GM20431 (cell line): Measurements from ENCODE around the gene DCAF5.
"Not testable (repeated sequence)": the region's sequence is repeated elsewhere in the genome, so short reads cannot be mapped to it uniquely, and the experiment has no call there.

ENCODE experiments used
- in situ Hi-C: fragments of 300-500 bp; cut with MseI, MboI; formaldehyde crosslinking; loops from one replicate; pipeline ENCODE4 v1.15.0; 2020; ENCODE audit warnings: low sequenced_read_pairs; ENCODE audit not compliant: unreplicated experiment

DCAF5 gene

GRCh38 chr14:69079188-69079742 lies 73.7 kb downstream of the DCAF5 start:
- in situ Hi-C loops, result loop anchor here (25.0 kb wide), 1 partner anchor 167 kb away; no protein-coding TSS in a partner anchor

GRCh38 chr14:69077841-69078240 lies 75.1 kb downstream of the DCAF5 start:
- in situ Hi-C loops, result loop anchor here (25.0 kb wide), 1 partner anchor 166 kb away; no protein-coding TSS in a partner anchor

GRCh38 chr14:69077185-69077584 lies 75.7 kb downstream of the DCAF5 start:
- in situ Hi-C loops, result loop anchor here (25.0 kb wide), 1 partner anchor 165 kb away; no protein-coding TSS in a partner anchor

GRCh38 chr14:69076341-69076740 lies 76.6 kb downstream of the DCAF5 start:
- in situ Hi-C loops, result loop anchor here (25.0 kb wide), 1 partner anchor 164 kb away; no protein-coding TSS in a partner anchor

- in situ Hi-C loops, result no loop called here
Observed at GRCh38 chr14:69073915-69074314, 79.0 kb downstream of the DCAF5 start.

DNA sequence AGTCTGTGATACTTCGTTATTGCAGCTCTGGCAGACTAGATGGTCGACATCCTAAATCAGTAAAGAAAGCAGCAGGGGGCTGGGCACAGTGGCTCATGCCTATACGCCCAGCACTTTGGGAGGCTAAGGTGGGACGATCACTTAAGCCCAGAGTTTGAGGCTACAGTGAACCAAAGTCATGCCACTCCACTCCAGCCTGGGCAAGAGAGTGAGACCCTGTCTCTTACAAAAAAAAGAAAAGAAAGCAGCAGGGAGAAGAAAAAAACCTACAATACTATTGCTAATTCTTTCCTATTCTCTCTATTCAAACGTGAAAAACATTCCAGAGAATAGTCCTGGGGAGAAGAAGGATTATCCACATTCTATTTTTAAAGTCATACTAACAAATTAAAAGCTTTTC lies 79.5 kb downstream of the DCAF5 start:
- in situ Hi-C loops, result no loop called here

GRCh38 chr14:69072584-69072983 lies 80.3 kb downstream of the DCAF5 start:
- in situ Hi-C loops, result no loop called here

DNA sequence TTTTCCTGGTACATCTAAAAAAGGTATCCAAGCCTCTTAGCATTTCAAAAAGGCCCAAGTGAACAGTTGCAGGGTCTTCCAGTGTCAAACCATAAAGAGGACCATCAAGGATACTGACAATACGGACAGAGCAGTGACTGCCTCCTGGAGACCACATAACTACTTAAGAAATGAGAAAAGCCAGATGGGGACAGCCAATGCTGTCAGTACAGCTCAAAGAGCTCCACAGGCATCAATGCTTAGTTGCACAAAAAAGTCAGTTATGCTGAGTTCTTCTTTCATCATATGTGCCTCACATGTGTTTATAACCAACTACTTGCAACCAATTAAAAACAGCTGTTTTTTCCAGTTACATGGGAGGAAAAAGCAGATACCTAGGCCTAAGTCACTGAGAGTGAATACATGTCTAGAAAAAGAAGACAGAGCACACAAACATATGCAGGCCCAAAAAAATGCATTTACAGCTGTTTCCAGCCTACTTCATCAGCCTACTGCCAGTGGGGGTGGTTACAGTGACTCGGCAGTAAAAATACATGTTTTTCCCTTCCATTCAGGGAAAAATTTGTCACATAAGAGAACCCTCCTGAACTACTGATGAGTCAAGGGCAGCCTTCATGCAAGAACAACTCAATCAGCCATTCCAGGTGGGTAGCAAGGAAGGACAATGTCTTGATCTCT lies 84.0 kb downstream of the DCAF5 start:
- in situ Hi-C loops, result no loop called here

DNA sequence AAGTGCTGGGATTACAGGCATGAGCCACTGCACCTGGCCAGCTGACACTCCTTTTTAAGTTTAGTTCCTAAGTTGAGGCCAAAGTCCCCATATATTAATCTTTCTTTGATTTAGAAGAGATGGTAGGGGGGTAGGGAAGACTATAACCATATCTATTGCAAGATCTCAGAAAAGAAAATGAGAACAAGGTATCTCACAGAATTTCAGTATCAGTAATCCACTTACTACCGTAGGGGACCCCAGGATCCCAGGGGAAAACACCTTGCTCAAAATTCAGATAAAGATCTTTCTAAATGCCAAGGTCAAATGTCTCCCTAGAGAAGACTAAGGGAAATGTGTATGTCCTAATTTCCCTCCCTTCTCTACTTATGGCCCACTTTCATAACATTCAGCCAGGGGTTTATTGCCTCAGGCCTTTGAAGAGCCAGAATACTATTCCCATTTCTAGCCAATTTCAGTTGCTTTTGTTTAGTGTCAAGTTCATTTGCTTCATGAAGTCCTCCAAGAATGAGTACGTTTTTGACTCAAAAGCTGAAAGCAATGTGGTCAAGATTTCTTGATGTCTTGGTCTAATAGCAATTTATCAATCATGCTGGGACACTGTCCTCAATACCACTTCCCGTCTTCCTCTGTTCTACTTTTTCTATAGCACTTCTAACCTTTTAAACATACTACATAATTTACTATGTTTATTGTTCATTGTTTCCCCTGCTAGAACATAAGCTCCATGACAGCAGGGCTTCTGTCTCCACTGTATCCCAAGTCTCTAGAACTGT lies 86.3 kb downstream of the DCAF5 start:
- in situ Hi-C loops, result no loop called here

GRCh38 chr14:69065934-69066333 lies 87.0 kb downstream of the DCAF5 start:
- in situ Hi-C loops, result not testable (repeated sequence)

DNA sequence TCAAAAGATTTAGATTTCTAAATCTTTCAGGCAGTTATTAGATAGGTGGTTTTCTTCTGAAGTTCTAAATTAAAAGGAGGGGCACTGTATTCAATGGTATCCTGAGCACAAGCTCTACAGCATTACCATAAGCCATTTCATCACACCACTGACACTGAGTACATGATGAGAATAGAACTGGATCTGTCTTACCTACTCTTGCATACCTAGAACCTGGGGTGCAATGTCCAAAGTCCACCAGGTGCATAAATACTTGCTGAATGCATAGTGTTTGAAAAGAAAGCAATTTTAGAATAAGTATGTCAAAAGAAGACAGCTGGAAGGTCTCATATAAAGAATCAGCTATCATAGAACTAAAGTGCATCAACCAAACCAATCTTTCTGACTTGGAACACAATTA lies 88.3 kb downstream of the DCAF5 start:
- in situ Hi-C loops, result no loop called here

DNA sequence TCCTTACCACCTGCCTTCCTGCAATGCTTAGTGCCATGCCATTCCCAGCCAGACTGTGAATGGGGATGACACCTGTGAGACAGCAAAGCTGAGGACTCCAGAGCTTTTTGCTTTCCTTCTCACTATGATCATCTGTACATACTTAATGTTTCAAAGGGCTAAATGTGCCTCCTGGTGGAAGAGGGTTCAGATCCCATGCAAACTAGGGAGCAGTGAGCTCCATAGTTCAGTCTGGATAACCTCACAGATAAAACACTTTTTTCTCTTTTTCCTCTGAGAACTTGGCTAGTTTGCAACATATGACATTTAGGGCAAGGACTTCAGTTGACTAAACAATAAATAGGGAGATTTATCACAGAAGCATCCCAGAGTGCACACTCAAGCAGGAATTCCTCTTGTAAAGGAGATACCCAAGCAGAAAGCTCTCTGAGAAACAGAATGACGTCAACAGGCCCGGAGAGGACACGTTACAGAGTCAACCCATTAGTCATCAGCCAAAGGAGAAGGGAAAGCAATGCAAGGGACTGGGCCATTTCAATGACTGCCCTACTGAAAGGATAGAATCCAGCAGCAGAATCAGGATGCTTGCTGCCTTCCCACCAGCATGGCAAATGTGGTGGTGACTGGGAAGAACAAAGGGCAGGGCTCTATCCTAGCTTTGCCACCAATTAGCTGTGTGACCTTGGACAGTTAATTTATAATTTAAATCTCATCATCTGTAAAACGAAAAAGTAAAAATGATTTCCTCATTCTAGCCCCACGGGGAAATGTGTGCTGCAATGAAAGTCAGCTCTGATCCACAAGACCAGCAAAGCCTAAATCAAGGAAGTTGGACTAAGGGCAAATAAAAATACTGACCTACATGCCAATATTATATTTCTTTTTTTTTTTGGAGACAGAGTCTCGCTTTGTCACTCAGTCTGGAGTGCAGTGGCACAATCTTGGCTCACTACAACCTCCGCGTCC lies 93.0 kb downstream of the DCAF5 start:
- in situ Hi-C loops, result no loop called here

DNA sequence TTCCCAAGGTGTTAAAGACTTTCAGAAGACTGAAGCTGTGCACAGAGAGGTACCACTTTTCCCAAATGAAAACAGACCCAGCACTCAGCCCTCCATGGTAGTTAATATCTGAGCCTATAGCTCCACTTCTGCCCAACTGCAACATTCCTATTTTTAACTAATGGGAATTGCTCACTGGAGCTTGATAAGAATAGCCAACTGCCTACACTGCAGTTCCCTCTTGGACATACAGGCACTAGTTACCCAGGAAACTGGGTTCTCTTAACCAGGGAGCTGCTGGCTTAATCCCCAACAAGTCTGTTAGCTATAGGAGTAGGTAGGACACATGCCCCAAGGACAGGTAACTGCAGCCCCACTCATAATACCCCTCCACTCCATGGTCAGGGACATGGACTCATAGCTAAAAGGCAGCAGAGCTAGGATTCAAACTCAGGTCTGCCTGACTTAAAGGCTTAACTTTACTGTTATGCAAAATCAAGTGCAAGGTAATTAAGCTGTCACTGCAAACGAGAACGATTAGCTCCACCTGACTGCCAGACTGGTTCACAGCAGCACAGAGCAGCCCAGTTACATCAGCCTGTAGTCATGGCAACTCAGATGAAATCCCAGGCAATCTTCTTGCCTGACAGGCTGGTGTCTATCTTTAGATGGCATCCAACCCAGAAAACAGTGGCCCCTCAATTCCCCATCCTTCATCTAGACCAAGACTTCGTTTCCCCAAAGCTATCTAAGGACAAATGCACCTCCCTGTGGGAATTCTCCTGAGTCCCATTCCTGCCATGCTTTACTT lies 96.7 kb downstream of the DCAF5 start:
- in situ Hi-C loops, result no loop called here

- in situ Hi-C loops, result no loop called here
Observed at GRCh38 chr14:69055125-69055524, 97.8 kb downstream of the DCAF5 start.

DNA sequence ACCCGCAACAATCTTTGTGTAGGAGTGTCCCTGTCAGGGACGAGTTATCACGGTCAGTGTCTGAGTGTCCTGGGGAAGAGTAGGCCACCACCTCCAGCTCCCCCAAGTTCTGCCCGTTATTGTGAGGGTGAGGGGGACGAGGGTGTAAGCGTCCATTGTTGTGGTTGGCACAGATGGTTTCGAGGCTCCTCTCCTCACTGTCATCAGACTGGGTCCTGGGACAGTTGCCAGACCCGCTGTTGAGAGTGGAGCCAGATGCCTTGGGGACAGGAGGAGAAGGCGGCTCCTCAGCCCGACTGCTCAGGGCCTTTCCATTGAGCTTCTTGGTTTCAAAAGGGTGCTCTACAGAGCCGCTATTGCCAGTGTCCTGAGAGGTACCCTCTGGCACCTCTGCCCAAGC lies 98.9 kb downstream of the DCAF5 start:
- in situ Hi-C loops, result no loop called here

DNA sequence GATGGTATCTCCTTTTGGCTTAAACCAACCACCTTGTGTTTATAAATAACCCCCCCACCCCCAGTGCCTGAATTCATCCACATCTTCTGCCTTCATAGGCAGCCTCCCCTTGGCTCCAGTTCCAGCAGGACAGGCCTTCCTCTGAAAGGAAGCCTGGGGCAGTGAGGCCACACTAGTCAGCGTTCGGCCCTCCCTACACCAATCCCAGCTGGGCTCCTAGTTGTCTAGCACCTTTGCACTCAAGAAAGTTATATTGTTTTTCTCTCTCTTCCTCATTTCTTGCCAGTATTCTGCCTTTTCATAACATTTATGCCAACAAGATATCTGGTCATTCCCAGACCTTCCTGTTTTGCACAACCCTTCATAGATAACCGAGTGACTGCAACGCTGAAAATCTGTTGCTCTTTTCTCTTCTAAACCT lies 100.7 kb downstream of the DCAF5 start:
- in situ Hi-C loops, result no loop called here

DNA sequence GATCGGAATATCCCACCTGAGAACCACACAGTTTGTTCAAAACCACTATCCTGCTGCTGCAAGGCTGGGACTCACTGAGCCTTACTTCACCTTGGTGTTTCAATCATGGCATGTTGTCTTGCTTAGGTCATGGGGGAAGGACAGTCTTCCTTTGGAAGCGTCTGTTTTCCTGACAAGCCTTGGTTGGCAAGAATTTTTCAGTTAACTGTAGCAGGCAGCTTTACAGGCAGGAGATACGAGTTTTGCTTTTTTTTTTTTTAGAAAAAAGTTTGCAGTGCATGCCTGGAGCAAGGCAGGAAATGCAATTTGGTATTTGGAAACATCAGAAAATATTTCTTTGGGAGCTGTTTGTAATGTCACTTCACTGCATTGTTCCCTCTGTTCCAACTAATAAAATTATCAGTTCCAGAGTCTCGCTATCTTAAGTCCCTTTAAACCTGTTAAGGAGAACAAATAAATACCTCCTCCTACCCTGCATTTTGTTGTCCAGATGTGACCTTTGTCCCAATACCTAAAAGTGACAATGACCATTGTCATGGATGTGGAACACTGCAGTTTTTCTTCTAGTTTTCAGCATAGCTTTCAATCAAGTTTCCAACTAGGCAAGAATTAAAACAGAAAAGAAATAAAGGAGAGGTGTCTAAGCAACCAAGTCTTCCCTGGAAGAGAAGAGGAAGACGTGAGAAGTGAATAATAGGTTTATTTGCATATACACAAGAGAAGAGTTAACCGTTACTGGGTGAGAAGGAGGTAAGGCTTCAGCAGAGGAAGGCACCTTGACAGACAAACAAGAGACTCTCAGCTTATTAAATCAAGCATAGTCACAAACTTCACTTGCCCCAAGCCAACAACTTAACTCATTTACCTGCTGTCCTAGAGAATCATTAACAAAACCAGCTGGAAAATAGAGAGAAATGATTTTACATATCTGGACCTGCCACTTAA lies 102.4 kb downstream of the DCAF5 start:
- in situ Hi-C loops, result no loop called here

- in situ Hi-C loops, result no loop called here
Observed at GRCh38 chr14:69049675-69050074, 103.2 kb downstream of the DCAF5 start.
